Stimulated activated CD8-positive, alpha-beta memory T cell treated with anti-CD3 and anti-CD28 coated beads, Interleukin-2, amount 100 ng/mL, for 48 hours (primary cell): ENCODE results near the gene RRP9.
A peak's percentile ranks its signal among the peaks of the same experiment; 100 is the strongest.
"Not testable (repeated sequence)": the region's sequence is repeated elsewhere in the genome, so short reads cannot be mapped to it uniquely, and the experiment has no call there.

Source experiments
- DNase-seq, 2 donors: peaks; one replicate each; pipeline ENCODE4 v3.0.0-alpha.2; 2020; ENCODE audit warnings: low read depth in 2 of 2

The RRP9 gene

DNA sequence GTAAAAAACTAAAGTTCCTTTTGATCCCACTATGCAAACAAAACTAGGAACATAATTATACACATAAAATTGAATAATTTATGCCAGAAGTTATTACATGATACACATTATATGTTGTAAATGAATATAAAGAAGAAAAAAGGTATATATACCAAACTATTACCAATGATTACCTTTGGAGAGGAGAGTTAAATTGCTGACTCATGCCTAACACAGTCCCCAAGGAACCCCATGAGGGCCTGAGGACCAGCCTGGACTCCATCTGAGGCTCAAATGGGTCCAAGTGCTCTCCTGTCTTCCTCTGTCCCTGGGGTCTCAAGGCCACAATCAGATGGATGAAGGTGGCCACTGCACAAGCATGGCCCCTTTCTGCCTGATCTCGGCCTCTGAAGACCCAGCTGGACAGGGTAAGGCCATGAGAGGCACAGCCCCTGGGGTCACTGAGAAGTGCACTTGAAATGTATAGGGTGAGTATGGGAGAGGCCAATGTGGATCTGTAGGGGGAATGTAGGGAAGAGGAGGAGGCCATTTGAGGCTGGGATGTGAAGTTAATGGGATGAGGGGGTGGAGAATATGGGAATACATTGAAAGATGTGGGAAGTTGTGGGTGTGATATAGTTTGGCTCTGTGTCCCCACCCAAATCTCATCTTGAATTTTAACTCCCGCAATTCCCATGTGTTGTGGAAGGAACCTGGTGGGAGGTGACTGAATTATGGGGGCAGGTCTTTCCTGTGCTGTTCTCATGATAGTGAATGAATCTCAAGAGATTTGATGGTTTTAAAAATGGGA lies 37.5 kb downstream of the RRP9 start:
- no peak for DNase-seq

GRCh38 chr3:51902361-51902760 lies 39.3 kb downstream of the RRP9 start:
- peak in 1 of 2 donors; percentile 28 for DNase-seq

DNA sequence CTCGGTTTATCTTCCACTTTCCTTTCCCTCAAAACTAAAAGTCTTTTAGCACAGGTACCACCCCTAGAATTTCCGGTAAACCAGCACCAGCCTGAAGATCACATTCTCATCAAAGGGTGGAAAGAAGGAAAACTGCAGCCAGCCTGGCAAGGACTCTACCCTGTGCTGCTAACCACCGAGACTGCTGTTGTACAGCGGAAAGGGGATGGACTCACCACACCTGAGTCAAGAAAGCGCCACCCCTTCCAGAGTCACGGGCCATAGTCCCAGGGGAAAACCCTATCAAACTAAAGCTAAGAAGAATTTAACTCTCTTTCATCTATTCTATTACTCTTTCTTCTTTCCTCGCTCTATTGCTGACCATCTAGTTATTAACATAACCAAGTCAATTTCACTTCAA lies 41.7 kb downstream of the RRP9 start:
- not testable (repeated sequence) for DNase-seq

GRCh38 chr3:51897391-51897790 lies 44.3 kb downstream of the RRP9 start:
- no peak for DNase-seq

- DNase-seq: no peak
Measured at GRCh38 chr3:51896607-51897305, 44.9 kb downstream of the RRP9 start.

GRCh38 chr3:51894939-51895338 lies 46.8 kb downstream of the RRP9 start:
- DNase-seq: no peak

DNA sequence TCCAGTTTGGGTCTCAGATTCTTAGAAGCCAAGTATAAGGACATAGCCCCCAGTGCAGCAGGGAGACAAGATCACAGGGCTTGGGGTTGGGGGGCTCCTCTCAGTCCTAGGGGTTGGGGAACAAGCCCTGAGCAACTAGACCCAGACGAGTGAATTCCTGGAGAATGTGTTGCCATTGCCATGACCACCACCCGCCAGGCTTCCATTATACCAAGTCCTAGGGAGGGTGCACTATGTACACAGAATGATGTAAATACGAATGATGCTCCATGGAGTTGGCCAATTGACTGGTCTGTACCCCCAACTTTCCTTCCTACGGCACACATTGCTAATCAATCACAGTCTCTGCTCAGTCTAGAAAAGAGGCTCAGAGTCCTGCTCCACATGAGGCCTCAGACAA lies 47.3 kb downstream of the RRP9 start:
- no peak for DNase-seq

- DNase-seq: no peak
Measured at GRCh38 chr3:51891242-51892039, 50.3 kb downstream of the RRP9 start.

- DNase-seq: no peak
Measured at GRCh38 chr3:51888463-51889105, 53.1 kb downstream of the RRP9 start.

DNA sequence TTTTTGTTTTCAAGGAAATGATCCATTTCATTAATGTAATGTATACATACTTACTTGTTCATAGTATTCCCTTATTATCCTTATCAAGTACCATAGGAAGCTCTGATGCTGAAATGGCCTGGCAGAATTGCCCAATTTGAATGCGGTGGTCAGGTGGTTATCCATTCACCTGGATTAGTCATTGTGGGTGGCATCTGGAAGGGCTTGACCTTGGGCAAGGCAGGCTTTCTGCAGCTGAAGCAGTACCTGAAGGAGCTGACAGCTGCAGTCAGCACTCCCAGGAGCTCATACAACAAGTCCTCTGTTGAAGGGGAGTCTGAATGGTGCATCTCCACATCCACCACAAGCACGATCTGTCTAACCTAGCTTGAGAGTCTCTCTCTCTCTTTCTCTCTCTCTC lies 54.1 kb downstream of the RRP9 start:
- DNase-seq: no peak

- no peak for DNase-seq
Measured at GRCh38 chr3:51886447-51886846, 55.3 kb downstream of the RRP9 start.
